Muscle of leg (tissue), 11 donors: ENCODE data around the gene MAT1A. TPM values are rescaled to one million over a fixed set of nuclear protein-coding genes. Genes with fewer than 3 reads are reported as not detected.
"Not testable (repeated sequence)": the region's sequence is repeated elsewhere in the genome, so short reads cannot be mapped to it uniquely, and the experiment has no call there.

Source experiments
- DNase-seq: peaks from one replicate; pipeline ENCODE4 v3.0.0; 2013
- H3K27ac ChIP-seq: one replicate; pipeline ENCODE4 v1.5.1; 2013; ENCODE audit warnings: mild to moderate bottlenecking, low read length, control low read depth
- H3K27me3 ChIP-seq: one replicate; pipeline ENCODE4 v1.6.1; 2013; ENCODE audit warnings: low read length; ENCODE audit not compliant: control insufficient read depth, insufficient read depth
- H3K36me3 ChIP-seq: one replicate; pipeline ENCODE4 v1.6.1; 2013; ENCODE audit warnings: low read length; ENCODE audit not compliant: control insufficient read depth, insufficient read depth
- H3K4me1 ChIP-seq: one replicate; pipeline ENCODE4 v1.6.1; 2013; ENCODE audit warnings: low read length; ENCODE audit not compliant: control insufficient read depth, insufficient read depth
- H3K4me3 ChIP-seq: one replicate; pipeline ENCODE4 v1.5.1; 2013; ENCODE audit warnings: low read length, control low read depth
- H3K9me3 ChIP-seq: replicated peaks from 2 replicates; pipeline ENCODE4 v1.6.1; 2013; ENCODE audit warnings: low read depth, low read length; ENCODE audit not compliant: control insufficient read depth
- WGBS: methylation state at CpG from one replicate; pipeline ENCODE4 v1.1.5; 2013; ENCODE audit warnings: missing lambda C conversion rate; ENCODE audit not compliant: insufficient coverage; 5-methylcytosine and 5-hydroxymethylcytosine counted together
- polyA plus RNA-seq, 8 donors: library from polyadenylated mRNA; unstranded; fragments of 120-200 nt; gene quantifications; one replicate each; pipeline versions ENCODE4 v1.2.1 to v1.2.3, GENCODE V29; 2013; ENCODE audit warnings: inconsistent platforms in 1 of 8, low replicate concordance in 1 of 8; ENCODE audit not compliant: insufficient read length in 8 of 8, insufficient read depth in 1 of 8
- total RNA-seq: library from RNA; stranded (reverse); fragments of 120-200 nt; gene quantifications from one replicate; pipeline ENCODE4 v1.2.4, GENCODE V29; 2013

MAT1A gene
- total and polyA plus RNA-seq, 9 donors: 0.04 to 0.73 (median 0.14) TPM; not detected in 1

GRCh38 chr10:80253266-80253962, 36.0 kb downstream of the MAT1A start:
- 66% methylated on average over 3 of the region's 5 CpGs for WGBS
- Histone ChIP-seq H3K4me3 (no peak overlapping the region), H3K4me1 (peaks cover 5% of the 10 kb centered on the region), H3K27ac (no peak overlapping the region), H3K27me3 (no peaks in the 10 kb centered on the region), H3K9me3 (no peaks in the 10 kb centered on the region), H3K36me3 (no peaks in the 10 kb centered on the region)
- DNase-seq: no peak

GRCh38 chr10:80252296-80252887, 37.1 kb downstream of the MAT1A start:
- peak; percentile 30 for DNase-seq
- Histone ChIP-seq H3K4me1 (peaks cover 5% of the 10 kb centered on the region), H3K27me3 (no peaks in the 10 kb centered on the region), H3K4me3 (no peak overlapping the region), H3K27ac (no peak overlapping the region), H3K36me3 (no peaks in the 10 kb centered on the region), H3K9me3 (no peaks in the 10 kb centered on the region)
- WGBS: 78% methylated on average over 12 of the region's 12 CpGs

GRCh38 chr10:80251703-80252280, 37.7 kb downstream of the MAT1A start:
- not testable (repeated sequence) for DNase-seq, H3K9me3 ChIP-seq, H3K27ac ChIP-seq, H3K4me1 ChIP-seq, H3K4me3 ChIP-seq, H3K27me3 ChIP-seq, H3K36me3 ChIP-seq
- no CpG with 5 or more reads among the region's 4 CpGs for WGBS

- H3K36me3 ChIP-seq, H3K4me1 ChIP-seq, H3K27ac ChIP-seq, DNase-seq, H3K27me3 ChIP-seq, H3K9me3 ChIP-seq, H3K4me3 ChIP-seq: not testable (repeated sequence)
- whole genome bisulfite sequencing: no CpG with 5 or more reads among the region's 1 CpG
These were observed 39.1 kb downstream of the MAT1A start for GRCh38 chr10:80250399-80250798.

GRCh38 chr10:80249906-80250305, 39.6 kb downstream of the MAT1A start:
- not testable (repeated sequence) for DNase-seq, H3K27me3 ChIP-seq, H3K4me3 ChIP-seq, H3K4me1 ChIP-seq, H3K36me3 ChIP-seq, H3K27ac ChIP-seq, H3K9me3 ChIP-seq
- no CpG with 5 or more reads among the region's 4 CpGs for WGBS

GRCh38 chr10:80247611-80248010, 41.8 kb downstream of the MAT1A start:
- not testable (repeated sequence) for DNase-seq, H3K4me1 ChIP-seq, H3K36me3 ChIP-seq, H3K27me3 ChIP-seq, H3K9me3 ChIP-seq, H3K27ac ChIP-seq, H3K4me3 ChIP-seq
- WGBS: no CpG with 5 or more reads among the region's 20 CpGs

GRCh38 chr10:80244371-80244770, 45.1 kb downstream of the MAT1A start:
- not testable (repeated sequence) for H3K27me3 ChIP-seq, DNase-seq, H3K4me1 ChIP-seq, H3K9me3 ChIP-seq, H3K27ac ChIP-seq, H3K36me3 ChIP-seq, H3K4me3 ChIP-seq
- no CpG with 5 or more reads among the region's 3 CpGs for WGBS

- not testable (repeated sequence) for H3K4me3 ChIP-seq, H3K9me3 ChIP-seq, H3K27me3 ChIP-seq, H3K27ac ChIP-seq, H3K36me3 ChIP-seq, DNase-seq, H3K4me1 ChIP-seq
- WGBS: no CpG with 5 or more reads among the region's 4 CpGs
These were observed 47.1 kb downstream of the MAT1A start for GRCh38 chr10:80242341-80242740.

- no CpG with 5 or more reads among the region's 5 CpGs for WGBS
- H3K4me3 ChIP-seq, H3K27me3 ChIP-seq, H3K27ac ChIP-seq, H3K9me3 ChIP-seq, H3K36me3 ChIP-seq, DNase-seq, H3K4me1 ChIP-seq: not testable (repeated sequence)
These were observed 53.0 kb downstream of the MAT1A start for GRCh38 chr10:80236457-80236856.

GRCh38 chr10:80234331-80235235, 54.9 kb downstream of the MAT1A start:
- not testable (repeated sequence) for H3K27ac ChIP-seq, H3K36me3 ChIP-seq, H3K27me3 ChIP-seq, H3K4me1 ChIP-seq, H3K9me3 ChIP-seq, DNase-seq, H3K4me3 ChIP-seq
- no CpG with 5 or more reads among the region's 11 CpGs for WGBS
